HG02943 (cell line): Measurements from ENCODE around the gene AOC2.
"Not testable (repeated sequence)": the region's sequence is repeated elsewhere in the genome, so short reads cannot be mapped to it uniquely, and the experiment has no call there.

Source experiments
- ATAC-seq: cut with Tn5 transposase; IDR thresholded peaks from one replicate; pipeline ENCODE4 v1.9.1; 2021; ENCODE audit warnings: mild to moderate bottlenecking, low read depth, moderate library complexity; ENCODE audit not compliant: unreplicated experiment

Gene AOC2

DNA sequence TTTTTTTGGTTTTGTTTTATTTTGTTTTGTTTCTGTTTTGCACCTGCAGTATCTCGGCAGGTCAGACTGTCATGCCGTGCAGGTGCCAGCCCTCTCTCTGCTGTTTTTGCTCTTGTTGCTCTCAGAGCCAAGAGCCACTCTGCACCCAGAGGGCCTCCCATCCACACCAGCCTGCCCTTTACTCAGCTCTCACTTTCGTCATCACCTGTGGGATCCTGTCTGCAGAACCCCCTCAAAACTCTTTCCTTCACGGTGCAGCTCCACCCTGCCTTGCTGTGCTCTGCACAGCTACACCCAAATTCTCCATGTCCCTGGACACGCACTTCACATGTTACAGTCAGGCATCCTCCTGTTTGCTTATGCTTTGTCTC lies 9.2 kb downstream of the AOC2 start:
- ATAC-seq: no peak

DNA sequence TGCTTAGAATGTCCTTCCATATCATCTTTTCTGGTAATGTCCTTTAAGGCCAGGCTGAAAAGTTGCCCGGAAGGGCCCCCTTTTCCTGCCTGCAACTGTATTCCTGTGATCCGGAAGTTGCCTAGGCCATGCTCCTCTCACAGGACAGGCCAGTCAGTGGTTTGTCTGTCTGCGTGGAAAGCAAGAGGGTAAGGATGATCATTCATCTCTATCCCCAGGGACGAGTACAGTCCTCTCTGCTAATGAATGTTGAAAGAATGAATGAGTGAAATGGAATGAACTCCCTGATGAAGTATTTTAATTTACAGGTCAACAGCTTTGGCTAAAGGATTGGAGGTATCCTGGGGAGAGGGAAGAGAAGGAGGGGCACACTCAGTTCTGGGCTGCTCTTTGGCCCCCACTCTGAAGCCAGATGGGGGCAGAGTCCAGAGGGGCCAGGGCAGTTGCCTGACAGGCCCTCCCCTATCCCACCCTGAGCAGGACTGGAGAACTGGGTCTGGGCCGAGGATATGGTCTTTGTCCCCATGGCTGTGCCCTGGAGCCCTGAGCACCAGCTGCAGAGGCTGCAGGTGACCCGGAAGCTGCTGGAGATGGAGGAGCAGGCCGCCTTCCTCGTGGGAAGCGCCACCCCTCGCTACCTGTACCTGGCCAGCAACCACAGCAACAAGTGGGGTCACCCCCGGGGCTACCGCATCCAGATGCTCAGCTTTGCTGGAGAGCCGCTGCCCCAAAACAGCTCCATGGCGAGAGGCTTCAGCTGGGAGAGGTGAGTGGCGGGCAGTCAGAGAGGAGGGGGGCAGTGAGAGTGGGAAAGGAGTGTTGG lies 9.8 kb downstream of the AOC2 start:
- ATAC-seq: no peak

DNA sequence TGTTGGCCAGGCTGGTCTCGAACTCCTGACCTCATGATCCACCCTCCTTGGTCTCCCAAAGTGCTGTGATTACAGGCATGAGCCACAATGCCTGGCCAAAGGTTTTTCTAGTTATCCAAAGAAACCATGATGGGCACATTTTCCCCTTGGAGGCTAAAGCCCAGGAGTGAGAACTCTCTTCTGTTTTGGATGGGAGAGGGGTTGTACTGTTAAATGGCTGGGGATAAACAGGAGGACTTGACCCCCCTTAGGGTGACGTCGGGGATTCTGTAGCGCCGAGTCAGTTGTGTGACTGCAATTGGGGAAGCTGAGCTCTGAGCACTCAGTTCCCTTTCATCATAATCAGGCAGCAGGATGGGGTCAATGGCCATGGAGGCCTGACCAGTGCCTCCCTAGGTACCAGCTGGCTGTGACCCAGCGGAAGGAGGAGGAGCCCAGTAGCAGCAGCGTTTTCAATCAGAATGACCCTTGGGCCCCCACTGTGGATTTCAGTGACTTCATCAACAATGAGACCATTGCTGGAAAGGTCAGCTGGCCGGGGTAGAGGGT lies 10.7 kb downstream of the AOC2 start:
- ATAC-seq: no peak

DNA sequence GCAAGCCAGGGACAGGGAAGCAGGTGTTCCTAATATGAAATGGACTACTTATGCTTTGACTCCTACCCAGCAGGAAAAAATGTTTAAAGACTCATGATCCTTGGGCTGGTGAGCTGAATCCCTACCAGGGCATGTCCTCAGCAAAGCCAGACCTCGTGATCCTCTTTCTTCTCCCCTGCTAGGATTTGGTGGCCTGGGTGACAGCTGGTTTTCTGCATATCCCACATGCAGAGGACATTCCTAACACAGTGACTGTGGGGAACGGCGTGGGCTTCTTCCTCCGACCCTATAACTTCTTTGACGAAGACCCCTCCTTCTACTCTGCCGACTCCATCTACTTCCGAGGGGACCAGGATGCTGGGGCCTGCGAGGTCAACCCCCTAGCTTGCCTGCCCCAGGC lies 11.7 kb downstream of the AOC2 start:
- not testable (repeated sequence) for ATAC-seq

DNA sequence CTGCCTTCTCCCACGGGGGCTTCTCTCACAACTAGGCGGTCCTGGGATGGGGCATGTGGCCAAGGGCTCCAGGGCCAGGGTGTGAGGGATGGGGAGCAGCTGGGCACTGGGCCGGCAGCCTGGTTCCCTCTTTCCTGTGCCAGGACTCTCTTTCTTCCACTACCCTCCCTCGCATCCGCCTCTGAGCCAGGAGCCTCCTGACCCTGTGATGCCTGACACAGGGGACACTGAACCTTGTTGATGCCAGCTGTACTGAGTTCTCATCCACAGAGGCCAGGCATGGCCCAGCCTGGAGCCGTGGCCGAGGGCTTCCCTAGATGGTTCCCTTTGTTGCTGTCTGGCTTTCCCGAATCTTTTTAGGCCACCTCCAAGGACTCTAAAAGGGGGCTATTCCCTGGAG lies 12.1 kb downstream of the AOC2 start:
- ATAC-seq: not testable (repeated sequence)

DNA sequence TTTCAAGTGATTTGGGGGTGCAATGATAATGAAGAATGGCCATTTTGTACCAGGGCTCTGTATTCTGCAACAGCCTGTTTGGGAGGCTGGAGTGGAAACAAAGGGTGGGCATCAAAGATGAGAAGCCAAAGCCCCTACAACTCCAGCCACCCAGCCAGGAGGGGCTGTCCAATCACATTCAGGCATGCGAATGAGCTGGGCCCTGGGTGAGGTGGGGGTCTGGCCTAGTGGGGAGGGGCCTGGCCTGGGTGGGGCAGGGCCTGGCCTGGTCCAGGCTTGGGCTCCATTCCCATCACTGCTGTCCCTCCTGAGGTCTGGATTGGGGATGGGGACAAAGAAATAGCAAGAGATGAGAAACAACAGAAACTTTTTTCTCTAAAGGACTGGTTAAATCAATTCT lies 13.0 kb downstream of the AOC2 start:
- ATAC-seq: no peak

DNA sequence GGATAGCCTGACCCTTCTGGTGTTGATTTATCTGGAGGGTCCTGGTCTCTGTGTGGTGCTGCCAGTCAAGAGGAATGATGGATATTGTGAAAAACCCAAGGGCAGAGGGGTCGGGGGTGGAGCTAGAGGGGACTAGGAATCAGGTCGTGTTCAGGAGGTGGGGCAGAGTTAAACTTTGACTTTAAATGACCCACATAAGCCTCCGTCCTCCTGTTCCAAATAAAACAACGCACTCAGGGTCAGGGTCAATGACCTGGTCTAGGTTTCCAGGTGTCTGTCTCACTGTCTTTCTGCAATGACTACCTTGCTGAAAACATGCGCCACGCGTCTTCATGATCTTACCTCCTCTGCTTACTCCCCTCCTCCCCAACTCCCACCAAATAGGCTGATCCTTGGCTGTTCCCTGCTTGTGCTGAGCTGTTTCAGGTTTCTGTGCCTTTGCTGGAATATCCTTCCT lies 21.3 kb downstream of the AOC2 start:
- no peak for ATAC-seq

DNA sequence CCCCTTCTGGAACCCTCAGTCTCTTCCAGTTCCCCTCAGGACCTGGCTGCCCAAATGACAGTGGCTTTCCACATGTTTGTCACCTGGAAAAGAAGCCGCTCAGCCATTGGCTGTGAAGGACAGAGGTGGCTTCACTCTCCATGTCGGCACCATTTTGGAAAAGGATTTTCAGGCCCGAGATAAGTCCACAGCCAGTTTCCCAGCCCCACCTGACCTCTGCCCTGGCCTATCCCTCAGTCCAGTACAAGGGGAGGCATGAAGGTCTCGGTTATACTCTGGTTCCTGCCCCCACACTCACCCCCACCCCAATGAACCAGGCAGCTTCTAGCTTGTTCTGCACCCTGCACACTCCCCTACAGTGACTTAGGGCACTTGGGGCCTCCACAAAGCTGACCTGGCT lies 21.8 kb downstream of the AOC2 start:
- ATAC-seq: no peak

DNA sequence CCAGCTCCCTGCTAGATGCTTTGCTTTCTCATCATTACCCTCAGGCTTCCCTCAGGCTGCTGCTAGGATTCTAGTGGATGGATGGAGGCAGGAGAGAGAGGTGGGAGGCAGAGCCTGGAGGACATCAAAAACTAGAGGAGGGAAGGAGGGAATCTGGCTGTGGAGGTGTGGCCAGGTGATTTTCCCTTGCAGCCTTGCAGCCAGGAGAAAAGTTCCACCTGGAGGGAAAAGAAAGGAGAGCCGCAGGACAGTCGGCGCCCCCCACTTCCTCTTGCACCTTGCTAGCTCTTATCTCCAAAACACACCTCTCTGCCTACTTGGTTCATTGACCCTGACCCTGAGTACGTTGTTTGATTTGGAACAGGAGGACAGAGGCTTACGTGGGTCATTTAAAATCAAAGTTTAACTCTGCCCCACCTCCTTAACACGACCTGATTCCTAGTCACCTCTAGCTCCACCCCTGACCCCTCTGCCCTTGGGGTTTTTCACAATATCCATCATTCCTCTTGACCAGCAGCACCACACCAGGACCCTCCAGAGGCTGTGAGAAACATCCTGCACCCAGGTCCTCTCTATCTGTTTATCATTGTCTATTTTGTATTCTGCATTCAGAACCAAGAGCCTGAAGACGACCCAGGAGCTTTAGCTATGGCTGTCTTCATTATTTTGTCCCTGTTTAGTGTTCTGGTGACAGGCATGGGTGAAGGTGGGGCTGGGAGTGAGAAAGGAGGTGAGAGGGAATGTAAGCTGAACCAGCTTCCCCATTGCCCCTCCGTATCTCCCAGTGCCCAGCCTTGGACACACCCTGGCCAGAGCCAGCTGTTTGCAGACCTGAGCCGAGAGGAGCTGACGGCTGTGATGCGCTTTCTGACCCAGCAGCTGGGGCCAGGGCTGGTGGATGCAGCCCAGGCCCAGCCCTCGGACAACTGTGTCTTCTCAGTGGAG lies 22.5 kb downstream of the AOC2 start:
- no peak for ATAC-seq

DNA sequence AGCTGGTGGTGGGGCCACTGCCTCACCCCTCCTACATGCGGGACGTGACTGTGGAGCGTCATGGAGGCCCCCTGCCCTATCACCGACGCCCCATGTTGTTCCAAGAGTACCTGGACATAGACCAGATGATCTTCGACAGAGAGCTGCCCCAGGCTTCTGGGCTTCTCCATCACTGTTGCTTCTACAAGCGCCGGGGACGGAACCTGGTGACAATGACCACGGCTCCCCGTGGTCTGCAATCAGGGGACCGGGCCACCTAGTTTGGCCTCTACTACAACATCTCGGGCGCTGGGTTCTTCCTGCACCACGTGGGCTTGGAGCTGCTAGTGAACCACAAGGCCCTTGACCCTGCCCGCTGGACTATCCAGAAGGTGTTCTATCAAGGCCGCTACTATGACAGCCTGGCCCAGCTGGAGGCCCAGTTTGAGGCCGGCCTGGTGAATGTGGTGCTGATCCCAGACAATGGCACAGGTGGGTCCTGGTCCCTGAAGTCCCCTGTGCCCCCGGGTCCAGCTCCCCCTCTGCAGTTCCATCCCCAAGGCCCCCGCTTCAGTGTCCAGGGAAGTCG lies 23.4 kb downstream of the AOC2 start:
- ATAC-seq: not testable (repeated sequence)

DNA sequence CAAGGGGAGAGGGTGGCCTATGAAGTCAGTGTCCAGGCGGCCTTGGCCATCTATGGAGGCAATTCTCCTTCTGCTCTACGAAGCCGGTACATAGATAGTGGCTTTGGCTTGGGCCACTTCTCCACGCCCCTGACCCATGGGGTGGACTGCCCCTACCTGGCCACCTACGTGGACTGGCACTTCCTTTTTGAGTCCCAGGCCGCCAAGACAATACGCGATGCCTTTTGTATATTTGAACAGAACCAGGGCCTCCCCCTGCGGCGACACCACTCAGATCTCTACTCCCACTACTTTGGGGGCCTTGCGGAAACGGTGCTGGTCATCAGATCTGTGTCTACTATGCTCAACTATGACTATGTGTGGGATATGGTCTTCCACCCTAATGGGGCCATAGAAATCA lies 24.0 kb downstream of the AOC2 start:
- ATAC-seq: no peak

DNA sequence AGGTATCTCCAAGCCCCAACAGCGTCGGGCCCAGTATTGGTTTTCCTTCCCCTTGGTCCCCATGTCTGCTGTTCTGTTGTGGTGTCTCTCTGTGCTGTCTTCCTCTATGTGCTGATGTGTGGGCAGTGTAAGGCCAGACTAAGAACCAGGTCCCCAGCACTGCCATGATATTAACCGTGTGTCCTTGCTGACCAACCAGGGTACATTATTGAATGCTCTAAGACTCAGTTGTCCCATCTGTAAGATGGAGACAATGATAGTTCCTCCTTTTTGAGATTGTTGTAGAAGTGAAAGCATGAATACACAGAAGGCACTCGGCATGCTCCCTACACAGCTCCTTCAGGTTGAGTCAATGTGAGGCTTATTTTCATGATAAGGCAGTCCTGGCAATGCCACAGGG lies 27.3 kb downstream of the AOC2 start:
- ATAC-seq: no peak

DNA sequence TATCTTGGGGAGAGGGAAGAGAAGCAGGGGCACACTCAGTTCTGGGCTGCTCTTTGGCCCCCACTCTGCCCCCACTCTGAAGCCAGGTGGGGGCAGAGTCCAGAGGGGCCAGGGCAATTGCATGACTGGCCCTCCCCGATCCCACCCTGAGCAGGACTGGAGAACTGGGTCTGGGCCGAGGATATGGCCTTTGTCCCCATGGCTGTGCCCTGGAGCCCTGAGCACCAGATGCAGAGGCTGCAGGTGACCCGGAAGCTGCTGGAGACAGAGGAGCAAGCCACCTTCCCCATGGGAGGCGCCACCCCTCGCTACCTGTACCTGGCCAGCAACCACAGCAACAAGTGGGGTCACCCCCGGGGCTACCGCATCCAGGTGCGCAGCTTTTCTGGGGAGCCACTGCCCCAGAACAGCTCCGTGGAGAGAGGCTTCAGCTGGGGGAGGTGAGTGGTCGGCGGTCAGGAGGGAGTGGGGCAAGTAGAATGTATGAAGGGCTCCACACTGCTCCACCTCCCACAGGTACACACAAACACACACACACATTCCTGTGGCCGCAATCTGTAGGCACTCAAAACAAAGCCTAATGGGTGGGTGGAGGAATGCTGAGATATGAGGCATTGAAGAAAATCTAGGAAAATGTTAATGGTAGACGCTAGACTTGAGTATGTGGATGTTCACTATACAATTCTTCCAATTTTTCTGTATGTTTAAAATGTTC lies 28.0 kb downstream of the AOC2 start:
- ATAC-seq: no peak

DNA sequence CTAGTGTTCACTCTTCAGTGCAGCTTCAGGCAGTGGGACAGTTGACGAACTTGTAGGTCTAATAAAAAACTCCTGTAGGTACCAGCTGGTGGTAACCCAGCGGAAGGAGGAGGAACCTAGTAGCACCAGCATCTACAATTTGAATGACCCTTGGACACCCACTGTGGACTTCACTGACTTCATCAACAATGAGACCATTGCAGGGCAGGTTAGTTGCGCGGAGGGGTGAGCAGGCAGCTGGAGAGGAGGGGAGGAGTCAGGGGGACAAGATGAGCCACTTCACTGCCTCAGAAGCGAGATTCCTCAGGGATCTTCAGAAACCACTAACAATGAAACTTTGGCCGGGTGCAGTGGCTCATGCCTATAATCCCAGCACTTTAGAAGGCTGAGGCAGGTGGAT lies 28.9 kb downstream of the AOC2 start:
- no peak for ATAC-seq

DNA sequence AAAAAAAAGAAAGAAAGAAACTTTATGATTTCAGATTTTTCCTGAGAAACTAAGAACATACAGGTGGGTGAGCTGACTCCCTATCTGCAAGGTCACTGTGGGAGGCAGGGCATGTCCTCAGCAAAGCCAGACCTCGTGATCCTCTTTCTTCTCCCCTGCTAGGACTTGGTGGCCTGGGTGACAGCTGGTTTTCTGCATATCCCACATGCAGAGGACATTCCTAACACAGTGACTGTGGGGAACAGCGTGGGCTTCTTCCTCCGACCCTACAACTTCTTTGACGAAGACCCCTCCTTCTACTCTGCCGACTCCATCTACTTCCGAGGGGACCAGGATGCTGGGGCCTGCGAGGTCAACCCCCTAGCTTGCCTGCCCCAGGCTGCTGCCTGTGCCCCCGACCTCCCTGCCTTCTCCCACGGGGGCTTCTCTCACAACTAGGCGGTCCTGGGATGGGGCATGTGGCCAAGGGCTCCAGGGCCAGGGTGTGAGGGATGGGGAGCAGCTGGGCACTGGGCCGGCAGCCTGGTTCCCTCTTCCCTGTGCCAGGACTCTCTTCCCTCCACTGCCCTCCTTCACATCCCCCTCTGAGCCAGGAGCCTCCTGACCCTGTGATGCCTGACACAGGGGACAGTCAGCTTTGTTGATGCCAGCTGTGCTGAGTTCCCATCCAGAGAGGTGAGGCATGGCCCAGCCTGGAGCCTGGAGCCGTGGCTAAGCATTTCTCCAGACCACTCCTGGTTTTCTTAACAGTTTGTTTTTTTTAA lies 29.7 kb downstream of the AOC2 start:
- not testable (repeated sequence) for ATAC-seq

DNA sequence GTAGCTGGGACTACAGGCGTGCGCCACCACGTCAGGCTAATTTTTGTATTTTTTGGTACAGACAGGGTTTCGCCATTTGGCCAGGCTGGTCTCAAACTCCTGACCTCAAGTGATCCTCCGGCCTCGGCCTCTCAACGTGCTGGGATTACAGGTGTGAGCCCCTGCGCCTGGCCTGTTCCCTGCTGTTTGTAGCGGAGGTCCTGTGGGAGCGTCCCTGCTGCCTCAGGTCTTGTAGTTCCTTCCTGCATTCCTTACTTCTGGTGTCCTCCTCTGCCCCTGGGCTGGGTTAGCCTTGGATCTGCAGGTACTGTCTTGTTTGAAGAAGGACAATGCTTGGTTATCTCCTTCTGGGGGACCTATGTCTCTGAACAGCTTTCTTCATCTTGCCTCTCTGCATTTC lies 32.7 kb downstream of the AOC2 start:
- ATAC-seq: no peak

DNA sequence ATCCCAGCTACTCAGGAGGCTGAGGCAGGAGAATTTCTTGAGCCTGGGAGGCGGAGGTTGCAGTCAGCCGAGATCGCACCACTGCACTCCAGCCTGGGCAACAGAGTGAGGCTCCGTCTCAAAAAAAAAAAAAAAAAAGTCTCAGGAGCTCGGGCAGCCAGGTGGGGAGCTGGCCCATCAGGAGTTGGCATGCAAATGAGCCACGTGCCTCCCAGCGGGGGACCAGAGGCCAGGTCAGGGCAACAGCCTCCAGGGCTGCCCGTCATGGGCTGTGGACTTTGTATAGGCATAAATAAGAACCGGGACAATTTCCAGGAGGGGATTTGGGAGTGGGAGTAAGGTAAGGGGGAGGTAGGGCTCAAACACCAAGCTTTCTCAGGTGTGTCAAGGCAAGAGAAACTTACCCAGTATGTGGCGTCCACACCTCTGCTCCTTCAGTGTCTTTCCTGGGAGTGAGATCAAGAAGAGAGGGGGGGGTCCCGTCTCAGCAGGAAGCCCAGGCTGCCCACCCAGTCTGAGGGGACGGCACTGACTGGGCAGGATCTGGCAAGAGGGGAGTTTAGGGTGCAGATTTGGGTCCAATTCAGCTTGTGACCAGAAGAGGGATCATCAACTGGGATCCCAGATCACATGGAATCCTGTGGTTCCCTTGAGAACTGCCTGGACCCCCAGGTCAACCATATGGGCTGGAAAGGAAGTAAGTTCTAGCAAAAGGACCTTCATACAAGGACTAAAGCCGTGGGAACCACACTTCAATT lies 33.9 kb downstream of the AOC2 start:
- ATAC-seq: no peak

DNA sequence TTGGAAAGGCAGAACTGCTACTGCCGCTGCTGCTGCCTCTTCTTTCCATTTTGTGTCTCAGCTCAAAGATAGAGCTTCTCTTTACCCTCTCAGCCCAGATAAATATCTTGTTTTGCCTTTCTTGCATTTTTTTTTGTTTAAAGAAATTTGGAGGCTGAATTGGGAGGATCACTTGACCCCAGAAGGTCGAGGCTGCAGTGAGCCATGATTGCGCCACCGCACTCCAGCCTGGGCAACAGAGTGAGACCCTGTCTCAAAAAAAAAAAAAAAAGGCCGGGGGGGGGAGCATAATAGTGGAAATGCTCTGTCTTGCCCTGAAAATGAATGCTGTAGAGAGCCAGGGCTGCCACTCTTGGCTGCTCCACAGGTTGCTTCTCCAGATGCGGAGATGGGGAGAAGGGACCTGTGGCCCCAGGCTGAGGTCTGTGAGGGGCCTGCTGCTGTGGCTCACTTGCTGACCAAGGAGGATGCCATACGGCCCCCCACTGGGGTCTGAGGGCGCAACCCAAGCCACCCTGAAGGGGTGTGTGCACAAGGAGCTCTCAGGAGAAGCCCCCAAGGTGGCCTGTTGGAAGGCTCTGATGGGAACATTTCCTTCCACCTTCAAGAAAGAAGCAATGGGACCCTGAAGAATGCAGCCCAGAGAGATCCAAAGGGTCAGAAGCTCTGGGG lies 34.7 kb downstream of the AOC2 start:
- no peak for ATAC-seq
